Endothelial cell of umbilical vein (primary cell): ENCODE measurements around the gene OR51L1. TPM values are rescaled to one million over a fixed set of nuclear protein-coding genes. Genes with fewer than 3 reads are reported as not detected.
A peak's percentile ranks its signal among the peaks of the same experiment; 100 is the strongest.

ENCODE experiments used
- BruUV-seq: library from RNA; stranded (reverse); fragments of 400-500 nt; replicated peaks from 2 replicates; lab custom pipeline; 2021; lab: Mats Ljungman, UMichigan
- CTCF ChIA-PET: fragments of 300-600, 350-600 bp; sonication (Branson Sonifier 250); formaldehyde crosslinking; loops from one replicate; lab custom pipeline; 2021; ENCODE audit warnings: antibody characterized with exemption, inconsistent platforms; lab: Charles Lee
- POLR2A ChIA-PET: fragments of 300-600, 350-600 bp; sonication (Branson Sonifier 250); formaldehyde crosslinking; loops from one replicate; lab custom pipeline; 2021; ENCODE audit warnings: antibody characterized with exemption, inconsistent platforms; lab: Charles Lee
- DNase-seq: peaks from one replicate; pipeline ENCODE4 v3.0.0-alpha.2; 2011; ENCODE audit warnings: low read depth, low spot score
- FAIRE-seq: peaks from 2 replicates; lab custom pipeline; 2011; peaks lifted over from hg19 to GRCh38; lab: Jason Lieb, UNC
- H2AFZ ChIP-seq: 2 replicates; pipeline ENCODE4 v1.6.0; 2012; ENCODE audit warnings: low read depth, low read length, control low read depth, inconsistent platforms
- H3K27ac ChIP-seq: 2 replicates; pipeline ENCODE4 v1.5.1; 2011; ENCODE audit warnings: low read depth, mild to moderate bottlenecking, control low read depth, low read length, moderate library complexity; ENCODE audit not compliant: insufficient read depth
- H3K27me3 ChIP-seq, 2 experiments: 2 replicates each; pipeline versions ENCODE4 v1.6.0 to v1.6.1; 2011; ENCODE audit warnings: low read length in 2 of 2, mixed read lengths in 1 of 2; ENCODE audit not compliant: control insufficient read depth in 2 of 2, insufficient read depth in 2 of 2
- H3K36me3 ChIP-seq, 2 experiments: 2 replicates in 1 of 2; 3 replicates in 1 of 2; pipeline ENCODE4 v1.5.1; 2011; ENCODE audit warnings: low read length in 2 of 2, mild to moderate bottlenecking in 1 of 2, moderate library complexity in 1 of 2; ENCODE audit not compliant: control insufficient read depth in 2 of 2, insufficient read depth in 2 of 2; ENCODE audit errors: extremely low read depth in 1 of 2
- H3K4me1 ChIP-seq: 3 replicates; pipeline ENCODE4 v1.5.1; 2011; ENCODE audit warnings: mild to moderate bottlenecking, low read length; ENCODE audit not compliant: control insufficient read depth, insufficient read depth; ENCODE audit errors: extremely low read depth
- H3K4me2 ChIP-seq: 2 replicates; pipeline ENCODE4 v1.6.1; 2011; ENCODE audit warnings: low read length, control low read depth, mixed read lengths; ENCODE audit not compliant: insufficient read depth
- H3K4me3 ChIP-seq, 3 experiments: fragments of 200-600 bp in 1 of 3; sonication (generic), shearing (Covaris generic) in 1 of 3; replicated peaks in 1 of 3; 2 replicates each; pipeline ENCODE4 v1.5.1; 2011 to 2016; ENCODE audit warnings: control low read depth in 3 of 3, low read length in 3 of 3, mild to moderate bottlenecking in 2 of 3, inconsistent platforms in 1 of 3, low read depth in 1 of 3, moderate library complexity in 1 of 3; ENCODE audit not compliant: insufficient read depth in 1 of 3
- H3K79me2 ChIP-seq: 2 replicates; pipeline ENCODE4 v1.6.0; 2012; ENCODE audit warnings: low read length, inconsistent platforms; ENCODE audit not compliant: control insufficient read depth, insufficient read depth
- H3K9ac ChIP-seq: replicated peaks from 2 replicates; pipeline ENCODE3; 2011; ENCODE audit warnings: low read length, control low read depth; ENCODE audit not compliant: insufficient read depth; ENCODE audit errors: extremely low read depth
- H3K9me1 ChIP-seq: replicated peaks from 3 replicates; pipeline ENCODE4 v1.6.0; 2011; ENCODE audit warnings: mild to moderate bottlenecking, low read length; ENCODE audit not compliant: control insufficient read depth, insufficient read depth; ENCODE audit errors: extremely low read depth
- H3K9me3 ChIP-seq: replicated peaks from 2 replicates; pipeline ENCODE4 v1.5.1; 2012; ENCODE audit warnings: low read length, inconsistent platforms; ENCODE audit not compliant: control insufficient read depth, insufficient read depth
- H4K20me1 ChIP-seq: replicated peaks from 2 replicates; pipeline ENCODE3; 2011; ENCODE audit warnings: mild to moderate bottlenecking, low read length; ENCODE audit not compliant: control insufficient read depth, insufficient read depth; ENCODE audit errors: extremely low read depth
- EZH2 ChIP-seq: IDR thresholded peaks from 2 replicates; pipeline ENCODE4 v1.6.1; 2012; ENCODE audit warnings: borderline replicate concordance, low read depth, mild to moderate bottlenecking, moderate library complexity, low read length, inconsistent platforms; ENCODE audit not compliant: severe bottlenecking
- FOS ChIP-seq: IDR thresholded peaks from 2 replicates; pipeline ENCODE4 v1.6.1; 2011; ENCODE audit warnings: mild to moderate bottlenecking, low read length, moderate library complexity, borderline replicate concordance; ENCODE audit not compliant: insufficient read depth
- GATA2 ChIP-seq: IDR thresholded peaks from 2 replicates; pipeline ENCODE4 v1.7.0; 2011; ENCODE audit warnings: low read depth, mild to moderate bottlenecking, moderate library complexity, mixed read lengths, low read length; ENCODE audit not compliant: insufficient read length, insufficient read depth
- JUN ChIP-seq: IDR thresholded peaks from 2 replicates; pipeline ENCODE4 v1.6.1; 2011; ENCODE audit warnings: borderline replicate concordance, low read depth; ENCODE audit not compliant: insufficient read length, insufficient read depth
- MAX ChIP-seq: IDR thresholded peaks from 2 replicates; pipeline ENCODE4 v1.6.1; 2011; ENCODE audit not compliant: insufficient read depth, insufficient read length
- MYC ChIP-seq: IDR thresholded peaks from one replicate; pipeline ENCODE4 v1.6.1; 2011; ENCODE audit warnings: mild to moderate bottlenecking, low read depth, low read length
- POLR2A ChIP-seq: IDR thresholded peaks from 2 replicates; pipeline ENCODE4 v1.6.1; 2012; ENCODE audit warnings: low read depth, mild to moderate bottlenecking, control low read depth, low read length
- POLR2AphosphoS5 ChIP-seq: IDR thresholded peaks from 2 replicates; pipeline ENCODE4 v1.6.1; 2012; ENCODE audit warnings: low read depth, mild to moderate bottlenecking, control low read depth, low read length, moderate library complexity; ENCODE audit not compliant: insufficient read depth
- dilution Hi-C: fragments of 300-500 bp; cut with MboI; formaldehyde crosslinking; loops from one replicate; pipeline ENCODE4 v1.15.0; 2019; ENCODE audit warnings: low sequenced_read_pairs; ENCODE audit not compliant: extremely low pct_ligation_motif_present
- intact Hi-C: fragments of 100-400 bp; cut with micrococcal nuclease; formaldehyde crosslinking; loops from one replicate; pipeline ENCODE4 v1.10.0; 2022
- polyA plus RNA-seq, 4 experiments: library from polyadenylated mRNA; depleted of rRNA in 3 of 4; stranded (reverse) in 3 of 4; unstranded in 1 of 4; fragments of >200 nt; gene quantifications; 2 replicates each; pipeline versions ENCODE4 v1.2.1 to v1.2.3, GENCODE V29; 2011 to 2012; ENCODE audit warnings: missing spikeins in 1 of 4
- total RNA-seq: library from RNA; stranded (reverse); gene quantifications from 2 replicates; pipeline ENCODE4 v1.2.3, GENCODE V29; 2021

The OR51L1 gene
- total and polyA plus RNA-seq, 2 donors (not counting 3 experiments of a cell fraction or from before 2014, with no cell fraction given) = not detected

DNA sequence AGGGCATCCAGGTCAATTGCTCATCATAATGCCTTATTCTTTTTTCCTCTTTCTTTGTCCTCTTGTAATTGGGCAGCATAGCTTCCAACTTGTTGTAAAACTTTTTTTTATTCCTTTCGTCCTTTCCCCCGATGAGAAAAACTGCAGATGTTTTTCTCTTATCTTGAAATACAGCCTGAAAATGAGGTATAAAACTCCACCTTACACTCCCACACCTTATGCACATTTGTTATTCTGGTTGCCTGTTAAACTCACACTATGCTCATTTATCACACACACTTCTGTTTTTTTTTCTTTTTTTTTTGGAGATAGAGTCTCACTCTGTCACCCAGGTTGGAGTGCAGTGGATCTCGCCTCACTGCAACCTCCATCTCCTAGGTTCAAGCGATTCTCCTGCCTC is 37.3 kb upstream of the OR51L1 start:
- H3K27me3 ChIP-seq = no peaks in the 10 kb centered on the region
- H2AFZ ChIP-seq = no peak overlapping the region
- H3K79me2 ChIP-seq = no peaks in the 10 kb centered on the region
- H3K4me1 ChIP-seq = no peaks in the 10 kb centered on the region
- dilution Hi-C loops (no loop called here), intact Hi-C loops (no loop called here)
- ChIA-PET POLR2A (no interaction called here), CTCF (no interaction called here)
- FAIRE-seq (no peak), DNase-seq (no peak)
- TF ChIP-seq GATA2 = no peak
- no peak for TF ChIP-seq MYC
- TF ChIP-seq POLR2A = no peak
- no peak for TF ChIP-seq MAX
- H3K9me3 ChIP-seq = no peaks in the 10 kb centered on the region
- no peak overlapping the region for H3K27ac ChIP-seq
- H3K4me2 ChIP-seq = no peak overlapping the region
- H3K4me3 ChIP-seq = no peak overlapping the region
- no peak overlapping the region for H3K9ac ChIP-seq
- H4K20me1 ChIP-seq = no peaks in the 10 kb centered on the region
- H3K9me1 ChIP-seq = no peaks in the 10 kb centered on the region
- BruUV-seq = no TSS peak
- H3K36me3 ChIP-seq = no peaks in the 10 kb centered on the region

DNA sequence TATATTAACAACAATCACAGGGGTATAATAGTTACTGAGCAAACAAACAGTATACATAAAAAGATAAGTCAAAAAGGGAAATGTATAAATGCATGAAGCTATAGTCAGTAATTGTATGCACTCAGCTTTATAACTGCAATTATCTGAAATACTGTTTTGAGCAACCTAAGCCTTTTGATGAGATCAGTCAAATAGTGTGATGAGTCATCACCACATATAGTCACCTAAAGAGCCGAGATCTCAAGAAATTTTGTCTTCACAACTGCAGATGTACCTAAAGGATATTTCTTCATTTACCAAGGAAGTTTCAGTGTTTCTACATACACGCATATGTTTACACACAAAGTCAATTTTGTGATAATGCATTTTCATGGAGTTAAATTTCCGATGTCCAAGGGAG is 33.8 kb upstream of the OR51L1 start:
- Histone ChIP-seq H3K27ac (no peak overlapping the region), H3K36me3 (no peaks in the 10 kb centered on the region), H3K4me3 (no peak overlapping the region), H2AFZ (no peak overlapping the region), H3K9ac (no peak overlapping the region), H3K4me1 (no peaks in the 10 kb centered on the region), H3K27me3 (no peaks in the 10 kb centered on the region), H3K79me2 (no peaks in the 10 kb centered on the region), H4K20me1 (no peaks in the 10 kb centered on the region), H3K4me2 (no peak overlapping the region), H3K9me3 (no peaks in the 10 kb centered on the region), H3K9me1 (no peaks in the 10 kb centered on the region)
- no peak for FAIRE-seq
- no TSS peak for BruUV-seq
- no peak for DNase-seq
- dilution Hi-C loops (no loop called here), intact Hi-C loops (no loop called here)
- POLR2A ChIA-PET = no interaction called here
- CTCF ChIA-PET = no interaction called here
- TF ChIP-seq MAX (no peak), JUN (peak; percentile 27), GATA2 (no peak), FOS (no peak), EZH2 (no peak), POLR2AphosphoS5 (no peak), POLR2A (no peak)
